PC-9 (cell line): ENCODE data around the gene KCNJ2.

Experiments used
- CTCF ChIP-seq: fragments of 200-600 bp; sonication (generic); conservative IDR thresholded peaks from 2 replicates; pipeline ENCODE4 v1.6.1; 2017; ENCODE audit warnings: mixed run types, antibody characterized with exemption, mild to moderate bottlenecking, moderate library complexity
- EZH2 ChIP-seq: fragments of 200-600 bp; sonication (generic); IDR thresholded peaks from 2 replicates; pipeline ENCODE4 v1.8.0; 2017; ENCODE audit warnings: antibody characterized with exemption, low read depth

GRCh38 chr17:70121126-70121525 is 48.2 kb upstream of the KCNJ2 start:
- no peak for TF ChIP-seq CTCF
- no peak for TF ChIP-seq EZH2
